HCT116 (cell line): ENCODE measurements around the gene KCND2. TPM values are rescaled to one million over a fixed set of nuclear protein-coding genes. Genes with fewer than 3 reads are reported as not detected.

Experiments used
- ATAC-seq: fragments of 200-7000 bp; cut with Tn5 transposase; 2 replicates; pipeline ENCODE4 v1.9.1; 2020; ENCODE audit warnings: mild to moderate bottlenecking, moderate library complexity
- BruUV-seq: library from RNA; stranded (reverse); fragments of 400-500 nt; replicated peaks from 2 replicates; lab custom pipeline; 2021; lab: Mats Ljungman, UMichigan
- CTCF ChIA-PET: fragments of 300-600 bp; sonication (Branson Sonifier 250); formaldehyde crosslinking; loops from one replicate; lab custom pipeline; 2021; ENCODE audit warnings: antibody characterized with exemption; lab: Charles Lee
- POLR2A ChIA-PET: fragments of 300-600, 350-600 bp; sonication (Branson Sonifier 250); formaldehyde crosslinking; loops from one replicate; lab custom pipeline; 2021; ENCODE audit warnings: antibody characterized with exemption; lab: Charles Lee
- RAD21 ChIA-PET, 2 experiments: fragments of 300-600 bp; sonication (Branson Sonifier 250); formaldehyde crosslinking; loops; one replicate each; lab custom pipeline; 2023; ENCODE audit warnings: low total read pairs in 2 of 2; ENCODE audit not compliant: uncharacterized antibody in 2 of 2, unreplicated experiment in 2 of 2, low non-redundant PET in 1 of 2; lab: Charles Lee
- DNase-seq: peaks from one replicate; pipeline ENCODE4 v3.0.0-alpha.2; 2010; ENCODE audit warnings: low read depth, low spot score
- H2AFZ ChIP-seq: fragments of 200-600 bp; shearing (Covaris generic), sonication (generic); 2 replicates; pipeline ENCODE4 v1.6.1; 2017; ENCODE audit warnings: low read depth, mixed run types, mixed read lengths, antibody characterized with exemption, low read length; ENCODE audit not compliant: poor library complexity, severe bottlenecking
- H3K27ac ChIP-seq: 2 replicates; pipeline ENCODE4 v1.5.1; 2012; ENCODE audit warnings: low read depth, low read length
- H3K27me3 ChIP-seq: fragments of 200-600 bp; sonication (generic); 2 replicates; pipeline ENCODE4 v1.6.1; 2016; ENCODE audit warnings: mixed run types, low read length, mixed read lengths; ENCODE audit not compliant: insufficient read depth
- H3K36me3 ChIP-seq, 2 experiments: fragments of 200-500 bp in 1 of 2; fragments of 200-600 bp in 1 of 2; sonication (Bioruptor generic) in 1 of 2; sonication (generic) in 1 of 2; 2 replicates each; pipeline versions ENCODE4 v1.5.1 to v1.6.1; 2014 to 2016; ENCODE audit warnings: low read length in 2 of 2, inconsistent platforms in 1 of 2, mixed read lengths in 1 of 2, mixed run types in 1 of 2; ENCODE audit not compliant: insufficient read depth in 2 of 2, control insufficient read depth in 1 of 2
- H3K4me1 ChIP-seq, 2 experiments: fragments of 200-600 bp in 1 of 2; sonication (generic) in 1 of 2; 2 replicates each; pipeline versions ENCODE4 v1.5.1 to v1.6.1; 2012 to 2017; ENCODE audit warnings: low read length in 2 of 2, inconsistent platforms in 1 of 2, mild to moderate bottlenecking in 1 of 2, mixed read lengths in 1 of 2, mixed run types in 1 of 2, moderate library complexity in 1 of 2; ENCODE audit not compliant: insufficient read depth in 2 of 2, control insufficient read depth in 1 of 2
- H3K4me2 ChIP-seq: fragments of 200-600 bp; sonication (generic); 2 replicates; pipeline ENCODE4 v1.6.1; 2017; ENCODE audit warnings: mixed run types, low read length, mixed read lengths
- H3K4me3 ChIP-seq, 2 experiments: fragments of 200-600 bp in 1 of 2; sonication (generic) in 1 of 2; replicated peaks in 1 of 2; 2 replicates each; pipeline ENCODE4 v1.5.1; 2011 to 2016; ENCODE audit warnings: low read length in 2 of 2, control low read depth in 1 of 2, low read depth in 1 of 2, mild to moderate bottlenecking in 1 of 2, mixed read lengths in 1 of 2, mixed run types in 1 of 2
- H3K79me2 ChIP-seq: fragments of 200-600 bp; sonication (generic); 2 replicates; pipeline ENCODE4 v1.6.1; 2017; ENCODE audit warnings: mild to moderate bottlenecking, mixed run types, low read length, moderate library complexity, mixed read lengths; ENCODE audit not compliant: insufficient read depth
- H3K9ac ChIP-seq: fragments of 200-600 bp; sonication (generic); 2 replicates; pipeline ENCODE4 v1.6.1; 2016; ENCODE audit warnings: low read length, mixed read lengths
- H3K9me2 ChIP-seq: fragments of 200-600 bp; sonication (generic), shearing (Covaris generic); 2 replicates; pipeline ENCODE4 v1.6.1; 2017; ENCODE audit warnings: mixed run types, mild to moderate bottlenecking, moderate library complexity; ENCODE audit not compliant: insufficient read depth
- H3K9me3 ChIP-seq, 2 experiments: fragments of 200-500 bp in 1 of 2; fragments of 200-600 bp in 1 of 2; sonication (Bioruptor generic) in 1 of 2; sonication (generic) in 1 of 2; 2 replicates each; pipeline ENCODE4 v1.6.1; 2014 to 2017; ENCODE audit warnings: low read length in 2 of 2, mixed read lengths in 2 of 2, inconsistent platforms in 1 of 2, low read depth in 1 of 2, mild to moderate bottlenecking in 1 of 2, mixed run types in 1 of 2, moderate library complexity in 1 of 2; ENCODE audit not compliant: control insufficient read depth in 1 of 2, insufficient read depth in 1 of 2
- H4K20me1 ChIP-seq: fragments of 200-600 bp; sonication (generic), shearing (Covaris generic); 2 replicates; pipeline ENCODE4 v1.6.1; 2017; ENCODE audit warnings: mixed run types, mild to moderate bottlenecking, moderate library complexity; ENCODE audit not compliant: insufficient read depth
- CBX3 ChIP-seq: IDR thresholded peaks from 2 replicates; pipeline ENCODE4 v1.6.1; 2012; ENCODE audit warnings: low read depth
- CEBPB ChIP-seq: IDR thresholded peaks from 2 replicates; pipeline ENCODE4 v1.6.1; 2012; ENCODE audit warnings: low read depth
- ELF1 ChIP-seq: IDR thresholded peaks from 2 replicates; pipeline ENCODE4 v1.6.1; 2012; ENCODE audit warnings: low read depth, borderline replicate concordance
- FOSL1 ChIP-seq: IDR thresholded peaks from 2 replicates; pipeline ENCODE4 v1.6.1; 2012; ENCODE audit warnings: low read depth
- RAD21 ChIP-seq: IDR thresholded peaks from 2 replicates; pipeline ENCODE4 v1.6.1; 2012; ENCODE audit warnings: low read depth, mild to moderate bottlenecking
- REST ChIP-seq: IDR thresholded peaks from 2 replicates; pipeline ENCODE4 v1.6.1; 2012; ENCODE audit warnings: low read depth
- SP1 ChIP-seq: IDR thresholded peaks from 2 replicates; pipeline ENCODE4 v1.6.1; 2012; ENCODE audit warnings: low read depth
- TCF7L2 ChIP-seq: IDR thresholded peaks from 2 replicates; pipeline ENCODE4 v1.7.0; 2011; ENCODE audit warnings: borderline replicate concordance, inconsistent platforms; ENCODE audit not compliant: insufficient read depth, insufficient read length; ENCODE audit errors: extremely low read depth
- ZBTB33 ChIP-seq: IDR thresholded peaks from 2 replicates; pipeline ENCODE4 v1.6.1; 2011; ENCODE audit warnings: mild to moderate bottlenecking, low read length, moderate library complexity; ENCODE audit not compliant: insufficient replicate concordance; ENCODE audit errors: extremely low read depth
- ZFX ChIP-seq: fragments of 450-650 bp; IDR thresholded peaks from 2 replicates; pipeline ENCODE4 v1.6.1; 2017
- ZNF274 ChIP-seq: fragments of 200-500 bp; sonication (Bioruptor generic); IDR thresholded peaks from 2 replicates; pipeline ENCODE4 v1.6.1; 2014; ENCODE audit warnings: mild to moderate bottlenecking, low read depth, low read length, inconsistent platforms
- intact Hi-C: fragments of 100-400 bp; cut with micrococcal nuclease; formaldehyde crosslinking; loops from 2 replicates; pipeline ENCODE4 v1.10.0; 2022
- total RNA-seq: library from RNA; stranded (reverse); gene quantifications from one replicate; pipeline ENCODE4 v1.2.1, GENCODE V29; 2021; ENCODE audit not compliant: unreplicated experiment

The KCND2 gene
- total RNA-seq, 1 experiment from 2014 or later = 0.05 TPM

GRCh38 chr7:120260111-120260510, 12.9 kb upstream of the KCND2 start:
- Histone ChIP-seq H2AFZ (no peak overlapping the region), H3K9me3 (no peaks in the 10 kb centered on the region), H3K79me2 (no peaks in the 10 kb centered on the region), H3K27me3 (no peaks in the 10 kb centered on the region), H3K36me3 (no peaks in the 10 kb centered on the region), H3K9ac (no peak overlapping the region), H4K20me1 (no peaks in the 10 kb centered on the region), H3K9me2 (no peaks in the 10 kb centered on the region; the same call in 1 of the 2 replicates), H3K27ac (no peak overlapping the region), H3K4me3 (no peak overlapping the region), H3K4me2 (no peak overlapping the region), H3K4me1 (no peaks in the 10 kb centered on the region)
- no peak for TF ChIP-seq SP1
- no peak for TF ChIP-seq CBX3
- no peak for TF ChIP-seq REST
- no peak for TF ChIP-seq ZBTB33
- TF ChIP-seq TCF7L2 = no peak
- no peak for TF ChIP-seq FOSL1
- TF ChIP-seq ZNF274 = no peak
- TF ChIP-seq ZFX = no peak
- no peak for TF ChIP-seq CEBPB
- TF ChIP-seq RAD21 = no peak
- no peak for TF ChIP-seq ELF1
- ATAC-seq (no peak), DNase-seq (no peak)
- intact Hi-C loops = no loop called here
- POLR2A ChIA-PET = no interaction called here
- RAD21 ChIA-PET = no interaction called here
- CTCF ChIA-PET = no interaction called here
- no TSS peak for BruUV-seq
